ENCODE results near the gene ZBTB32.

Gene ZBTB32

GRCh38 chr19:35715981-35716800 is 11.8 kb downstream of the ZBTB32 start:
- Histone ChIP-seq H3K4me3 (peak overlapping the region; percentile 64 to 95), H3K4me1 (peaks cover 0 to 32% (median 24%) of the 10 kb centered on the region in 4 donors), H3K27me3 (no peaks in the 10 kb centered on the region), H3K9me3 (no peaks in the 10 kb centered on the region), H3K36me3 (peaks cover under 1 to 19% (median 9%) of the 10 kb centered on the region in 3 donors), H3K27ac (peak overlapping the region; percentile 86)
- TF ChIP-seq, protein P1, sequence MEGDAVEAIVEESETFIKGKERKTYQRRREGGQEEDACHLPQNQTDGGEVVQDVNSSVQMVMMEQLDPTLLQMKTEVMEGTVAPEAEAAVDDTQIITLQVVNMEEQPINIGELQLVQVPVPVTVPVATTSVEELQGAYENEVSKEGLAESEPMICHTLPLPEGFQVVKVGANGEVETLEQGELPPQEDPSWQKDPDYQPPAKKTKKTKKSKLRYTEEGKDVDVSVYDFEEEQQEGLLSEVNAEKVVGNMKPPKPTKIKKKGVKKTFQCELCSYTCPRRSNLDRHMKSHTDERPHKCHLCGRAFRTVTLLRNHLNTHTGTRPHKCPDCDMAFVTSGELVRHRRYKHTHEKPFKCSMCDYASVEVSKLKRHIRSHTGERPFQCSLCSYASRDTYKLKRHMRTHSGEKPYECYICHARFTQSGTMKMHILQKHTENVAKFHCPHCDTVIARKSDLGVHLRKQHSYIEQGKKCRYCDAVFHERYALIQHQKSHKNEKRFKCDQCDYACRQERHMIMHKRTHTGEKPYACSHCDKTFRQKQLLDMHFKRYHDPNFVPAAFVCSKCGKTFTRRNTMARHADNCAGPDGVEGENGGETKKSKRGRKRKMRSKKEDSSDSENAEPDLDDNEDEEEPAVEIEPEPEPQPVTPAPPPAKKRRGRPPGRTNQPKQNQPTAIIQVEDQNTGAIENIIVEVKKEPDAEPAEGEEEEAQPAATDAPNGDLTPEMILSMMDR (IDR thresholded peaks at IDR 0.05) = no peak
- peak; percentile 42 to 82 for DNase-seq
- intact Hi-C loops (cut with DNase I; ENCODE audit: low total_unique reads) = loop anchor here (2.0 to 10.0 kb wide), 4 partner anchors 23 to 591 kb away; partner anchors contain the start of genes HSPB6, PROSER3 and TMEM147

DNA sequence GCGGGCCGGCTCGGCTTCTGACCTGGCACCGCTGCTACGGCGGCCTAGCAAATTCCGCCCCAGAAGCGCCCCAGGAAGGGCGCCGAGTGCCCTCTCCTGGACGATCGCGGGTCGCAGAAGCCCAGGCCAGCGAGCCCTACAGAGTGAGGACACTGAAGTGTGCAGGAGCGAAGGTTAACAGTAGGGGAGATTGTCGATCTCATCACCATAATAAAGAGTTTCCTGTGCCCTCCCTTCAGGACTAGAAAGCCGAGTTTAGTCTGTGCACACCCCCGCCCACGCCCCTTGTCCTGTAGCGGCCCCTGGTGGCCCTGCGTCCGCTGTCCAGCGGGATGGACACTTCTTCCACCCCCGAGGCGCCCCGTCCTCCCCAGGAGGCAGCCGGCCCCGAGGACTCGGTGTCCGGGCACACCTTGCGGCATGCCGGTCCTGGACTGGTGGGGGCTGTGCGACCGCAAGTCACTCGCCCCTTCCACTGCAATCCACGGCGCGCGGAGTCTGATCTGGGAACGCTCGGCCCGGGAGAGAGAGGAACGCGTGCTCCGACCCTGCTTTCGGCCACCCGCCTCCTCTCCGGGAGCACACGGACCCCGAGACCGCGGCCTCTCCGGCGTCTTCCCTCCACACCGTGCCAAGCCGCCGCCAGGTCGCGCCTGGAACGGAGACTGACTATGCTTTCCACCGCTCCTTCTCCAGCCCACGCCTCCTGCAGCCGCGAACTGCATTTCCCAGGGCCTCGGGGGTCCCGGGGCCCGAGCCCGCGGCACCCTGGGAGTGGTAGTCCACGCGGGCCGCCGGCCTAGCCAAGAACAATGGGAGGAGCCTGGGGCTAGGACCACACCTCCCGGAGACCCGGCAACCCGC is 12.7 kb downstream of the ZBTB32 start:
- Histone ChIP-seq H3K4me3 (peak overlapping the region; percentile 64 to 95), H3K9me3 (no peaks in the 10 kb centered on the region), H3K27ac (peak overlapping the region; percentile 86), H3K36me3 (peaks cover 9 to 27% (median 18%) of the 10 kb centered on the region in 3 donors), H3K27me3 (no peaks in the 10 kb centered on the region), H3K4me1 (peaks cover 0 to 36% (median 26%) of the 10 kb centered on the region in 4 donors)
- DNase-seq = peak; percentile 96 to 98
- TF ChIP-seq, protein P1 (IDR thresholded peaks at IDR 0.05) = peak; percentile 87 to 93
- intact Hi-C loops (cut with DNase I; ENCODE audit: low total_unique reads) = loop anchor here (2.0 to 10.0 kb wide), 4 partner anchors 24 to 592 kb away; partner anchors contain the start of genes HSPB6, PROSER3 and TMEM147

DNA sequence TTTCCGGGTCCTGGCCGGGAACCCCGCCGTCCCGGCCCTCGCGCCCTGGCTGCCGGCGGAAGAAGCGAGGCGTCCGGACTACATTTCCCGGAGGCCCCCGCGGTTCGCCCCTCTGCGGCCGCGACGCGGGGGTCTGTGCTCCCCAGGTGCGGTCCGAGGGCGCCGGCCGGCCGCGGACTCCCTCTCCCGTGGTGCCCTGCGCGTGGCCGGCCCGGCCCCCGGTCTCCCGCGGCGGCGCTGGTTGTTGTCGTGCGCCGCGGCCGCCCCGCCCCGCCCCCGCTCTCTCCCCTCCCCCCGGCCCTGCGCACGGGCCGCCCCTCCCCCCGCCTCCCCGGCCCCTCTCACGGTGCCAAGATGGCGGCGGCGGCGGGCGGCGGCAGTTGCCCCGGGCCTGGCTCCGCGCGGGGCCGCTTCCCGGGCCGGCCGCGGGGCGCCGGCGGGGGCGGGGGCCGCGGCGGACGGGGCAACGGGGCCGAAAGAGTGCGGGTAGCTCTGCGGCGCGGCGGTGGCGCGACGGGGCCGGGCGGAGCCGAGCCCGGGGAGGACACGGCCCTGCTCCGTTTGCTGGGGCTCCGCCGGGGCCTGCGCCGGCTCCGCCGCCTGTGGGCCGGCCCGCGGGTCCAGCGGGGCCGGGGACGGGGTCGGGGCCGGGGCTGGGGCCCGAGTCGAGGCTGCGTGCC is 13.4 kb downstream of the ZBTB32 start, which contains the start of gene KMT2B:
KMT2B (plus strand) TSS at position 339 of the 680 bp plus-strand sequence; CDS start at position 355, 16 bp downstream.
- DNase-seq = no peak
- H3K9me3 ChIP-seq = no peaks in the 10 kb centered on the region
- H3K36me3 ChIP-seq = peaks cover 17 to 35% (median 25%) of the 10 kb centered on the region in 3 donors
- H3K4me1 ChIP-seq = peaks cover 0 to 36% (median 26%) of the 10 kb centered on the region in 4 donors
- intact Hi-C loops (cut with DNase I; ENCODE audit: low total_unique reads) = loop anchor here (2.0 to 10.0 kb wide), 4 partner anchors 25 to 593 kb away; partner anchors contain the start of genes HSPB6, PROSER3 and TMEM147
- H3K27me3 ChIP-seq = no peaks in the 10 kb centered on the region
- TF ChIP-seq, protein P1 (IDR thresholded peaks at IDR 0.05) = no peak
- H3K27ac ChIP-seq = peak within 1 kb of the TSS; percentile 86
- H3K4me3 ChIP-seq = peak within 1 kb of the TSS; percentile 64 to 95

DNA sequence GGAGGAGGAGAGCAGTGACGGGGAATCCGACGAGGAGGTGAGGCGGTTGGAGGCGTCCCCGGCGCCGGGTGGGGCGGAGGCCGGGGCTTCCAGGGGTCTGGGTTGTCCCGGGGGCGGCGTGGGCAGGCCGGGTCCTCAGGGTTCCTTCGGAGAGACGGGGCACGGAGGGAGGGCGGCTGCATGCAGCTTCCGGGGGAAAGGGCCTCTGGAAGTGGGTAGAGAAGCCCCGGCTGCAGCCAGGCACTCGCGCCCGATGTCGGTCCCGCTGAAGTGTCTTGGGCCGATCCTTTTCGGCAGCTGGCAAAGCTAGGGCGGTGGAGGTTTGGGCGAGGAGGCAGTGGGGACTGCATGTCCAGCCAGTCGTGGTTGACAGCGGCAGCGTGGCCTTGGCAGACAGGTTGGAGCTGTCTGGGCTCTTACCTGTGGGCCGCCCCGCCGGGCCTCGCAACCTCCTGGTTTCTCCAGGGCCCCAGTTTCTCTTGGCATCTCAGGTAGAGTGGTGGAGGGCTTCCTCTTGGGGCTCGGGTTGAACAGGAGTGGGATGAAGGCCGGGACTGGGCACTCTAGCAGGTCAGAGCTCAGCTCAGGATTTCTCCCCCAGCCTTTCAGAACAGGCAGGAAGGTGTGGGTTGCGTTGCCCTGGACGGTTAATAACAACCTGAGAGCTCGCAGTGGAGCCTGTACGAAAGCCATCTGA is 14.1 kb downstream of the ZBTB32 start:
- Histone ChIP-seq H3K4me1 (peaks cover 0 to 36% (median 26%) of the 10 kb centered on the region in 4 donors), H3K4me3 (peak overlapping the region; percentile 64 to 95), H3K27ac (peak overlapping the region; percentile 77 to 86), H3K9me3 (no peaks in the 10 kb centered on the region), H3K36me3 (peaks cover 24 to 42% (median 32%) of the 10 kb centered on the region in 3 donors), H3K27me3 (no peaks in the 10 kb centered on the region)
- TF ChIP-seq, protein P1 (IDR thresholded peaks at IDR 0.05) = no peak
- intact Hi-C loops (cut with DNase I; ENCODE audit: low total_unique reads) = loop anchor here (5.0 to 10.0 kb wide), 3 partner anchors 39 to 594 kb away; partner anchors contain the start of genes HSPB6, PROSER3 and TMEM147
- DNase-seq = no peak
